Ovary (tissue), 9 donors: ENCODE measurements around the gene SMG9. TPM values are rescaled to one million over a fixed set of nuclear protein-coding genes. Genes with fewer than 3 reads are reported as not detected.

ENCODE experiments used
- DNase-seq, 5 donors: peaks; one replicate each; pipeline ENCODE4 v3.0.0-alpha.2; 2019 to 2020
- H3K27ac ChIP-seq, 2 donors: fragments of 200-600 bp; one replicate each; pipeline versions ENCODE4 v1.5.1 to v1.8.0; 2019 to 2022
- H3K27me3 ChIP-seq: fragments of 200-600 bp; one replicate; pipeline ENCODE4 v1.8.0; 2022
- H3K36me3 ChIP-seq: fragments of 200-600 bp; sonication (generic); one replicate; pipeline ENCODE4 v1.5.1; 2019
- H3K4me1 ChIP-seq: one replicate; pipeline ENCODE4 v1.8.1; 2013; ENCODE audit warnings: mild to moderate bottlenecking, moderate library complexity; ENCODE audit not compliant: insufficient read depth
- H3K4me3 ChIP-seq: fragments of 200-600 bp; sonication (generic); one replicate; pipeline ENCODE4 v1.5.1; 2017
- H3K9me3 ChIP-seq, 2 donors: fragments of 200-600 bp in 1 of 2; sonication (generic) in 1 of 2; one replicate each; pipeline versions ENCODE4 v1.5.1 to v1.8.1; 2013 to 2019; ENCODE audit warnings: mild to moderate bottlenecking in 1 of 2, moderate library complexity in 1 of 2
- EP300 ChIP-seq: sonication (generic); formaldehyde crosslinking; IDR thresholded peaks from one replicate; pipeline ENCODE4 v1.6.1; 2017; ENCODE audit warnings: antibody characterized with exemption
- POLR2A ChIP-seq: fragments of 450-650 bp; IDR thresholded peaks from one replicate; pipeline ENCODE4 v1.6.1; 2017; ENCODE audit warnings: antibody characterized with exemption, mild to moderate bottlenecking, moderate library complexity
- WGBS, 3 donors: extraction: QIAGEN DNeasy Blood & Tissue Kit in 1 of 3; methylation state at CpG; one replicate each; pipeline versions ENCODE4 v1.1.5 to v1.1.7; 2013 to 2017; 5-methylcytosine and 5-hydroxymethylcytosine counted together
- intact Hi-C, 4 donors: fragments of 100-400 bp; cut with DNase I; formaldehyde crosslinking; loops; one replicate each; pipeline versions ENCODE4 v1.11.0 to v1.15.1; 2022 to 2023
- polyA plus RNA-seq, 2 donors: library from polyadenylated mRNA; stranded (reverse); fragments of 200-250 nt in 1 of 2; fragments of 350-450 nt in 1 of 2; fragmentation: Illumina TruSeq in 1 of 2; extraction: RNeasy Lipid Tissue Mini Kit (QIAGEN cat#74804) in 1 of 2; gene quantifications; one replicate each; pipeline ENCODE4 v1.2.3, GENCODE V29; 2013 to 2014
- total RNA-seq, 7 donors: library from RNA; depleted of rRNA in 2 of 7; stranded (reverse); fragments of >200 nt in 2 of 7; fragmentation: NEBNext Ultra II Directional in 3 of 7; extraction: Animal tissue kit (Norgen Biotek cat#: 25700) in 3 of 7; gene quantifications; one replicate each; pipeline versions ENCODE4 v1.1.0 to v1.2.4, GENCODE V29; 2016 to 2023
- TF ChIP-seq, protein P1 (sequence below), 3 donors: fragments of 450-650 bp in 2 of 3; fragments of 200-600 bp in 1 of 3; IDR thresholded peaks; one replicate each; pipeline versions ENCODE4 v1.5.1 to v1.8.0; 2016 to 2022; ENCODE audit warnings: antibody characterized with exemption in 3 of 3, mild to moderate bottlenecking in 1 of 3
- donor health status: DM: no; HTN: no; CAD: no; lungs with moderate emphysema.
- donor health status: DM: no; HTN: no; CAD: no.
- donor health status: Bipolar disorder and iron deficiency.
- donor health status: DM: yes; HTN: yes; CAD: no.
- donor health status: DM: no; HTN: no; CAD: no.
- donor health status: DM: yes; HTN: yes; CAD: no.

SMG9 gene
- total and polyA plus RNA-seq, 9 donors = 13.9 to 34.8 (median 23.9) TPM

DNA sequence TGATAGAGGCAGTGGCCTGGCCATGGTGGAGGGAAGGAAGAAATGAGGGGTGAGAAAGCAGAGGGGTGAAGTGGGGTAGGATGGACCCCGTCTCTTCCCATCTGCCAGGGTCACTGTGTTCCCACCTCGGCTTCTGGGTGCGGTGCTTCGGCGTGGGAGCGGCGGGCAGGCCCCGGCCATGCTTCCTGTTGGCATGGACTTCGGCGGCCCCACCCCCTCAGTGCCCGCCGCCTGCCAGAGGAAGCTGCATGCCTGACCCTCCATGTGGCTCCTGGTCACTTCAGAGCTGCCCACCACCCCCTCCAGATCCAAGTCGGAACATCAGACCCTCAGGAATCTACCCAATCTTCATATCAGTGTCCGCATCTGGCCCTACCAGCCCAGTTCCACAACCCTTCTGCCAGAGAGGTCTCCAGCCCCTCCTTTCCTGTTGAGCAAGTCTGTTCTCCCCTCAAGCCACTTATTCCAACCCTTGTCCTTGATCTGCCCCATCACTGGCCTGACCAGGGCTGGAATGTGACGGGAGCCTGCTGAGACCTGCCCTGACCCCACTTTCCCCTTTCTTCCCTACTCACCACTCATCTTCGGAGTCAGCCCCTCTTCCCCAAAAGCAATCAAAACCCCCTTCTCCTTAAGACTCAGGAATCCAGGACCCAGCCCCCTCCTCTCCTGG, 24.5 kb upstream of the SMG9 start:
- H3K27ac ChIP-seq = no peak overlapping the region
- 66 to 78% (median 68%) methylated on average over 16 of the region's 16 CpGs for WGBS, 3 donors
- no peak overlapping the region for H3K4me3 ChIP-seq
- H3K4me1 ChIP-seq = peaks cover 5% of the 10 kb centered on the region
- no peaks in the 10 kb centered on the region for H3K27me3 ChIP-seq
- no peaks in the 10 kb centered on the region for H3K9me3 ChIP-seq
- no peaks in the 10 kb centered on the region for H3K36me3 ChIP-seq
- no peak for DNase-seq
- intact Hi-C loops = no loop called here
- TF ChIP-seq POLR2A = no peak
- TF ChIP-seq EP300 = no peak
- TF ChIP-seq, protein P1, sequence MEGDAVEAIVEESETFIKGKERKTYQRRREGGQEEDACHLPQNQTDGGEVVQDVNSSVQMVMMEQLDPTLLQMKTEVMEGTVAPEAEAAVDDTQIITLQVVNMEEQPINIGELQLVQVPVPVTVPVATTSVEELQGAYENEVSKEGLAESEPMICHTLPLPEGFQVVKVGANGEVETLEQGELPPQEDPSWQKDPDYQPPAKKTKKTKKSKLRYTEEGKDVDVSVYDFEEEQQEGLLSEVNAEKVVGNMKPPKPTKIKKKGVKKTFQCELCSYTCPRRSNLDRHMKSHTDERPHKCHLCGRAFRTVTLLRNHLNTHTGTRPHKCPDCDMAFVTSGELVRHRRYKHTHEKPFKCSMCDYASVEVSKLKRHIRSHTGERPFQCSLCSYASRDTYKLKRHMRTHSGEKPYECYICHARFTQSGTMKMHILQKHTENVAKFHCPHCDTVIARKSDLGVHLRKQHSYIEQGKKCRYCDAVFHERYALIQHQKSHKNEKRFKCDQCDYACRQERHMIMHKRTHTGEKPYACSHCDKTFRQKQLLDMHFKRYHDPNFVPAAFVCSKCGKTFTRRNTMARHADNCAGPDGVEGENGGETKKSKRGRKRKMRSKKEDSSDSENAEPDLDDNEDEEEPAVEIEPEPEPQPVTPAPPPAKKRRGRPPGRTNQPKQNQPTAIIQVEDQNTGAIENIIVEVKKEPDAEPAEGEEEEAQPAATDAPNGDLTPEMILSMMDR (IDR thresholded peaks at IDR 0.05) = no peak

DNA sequence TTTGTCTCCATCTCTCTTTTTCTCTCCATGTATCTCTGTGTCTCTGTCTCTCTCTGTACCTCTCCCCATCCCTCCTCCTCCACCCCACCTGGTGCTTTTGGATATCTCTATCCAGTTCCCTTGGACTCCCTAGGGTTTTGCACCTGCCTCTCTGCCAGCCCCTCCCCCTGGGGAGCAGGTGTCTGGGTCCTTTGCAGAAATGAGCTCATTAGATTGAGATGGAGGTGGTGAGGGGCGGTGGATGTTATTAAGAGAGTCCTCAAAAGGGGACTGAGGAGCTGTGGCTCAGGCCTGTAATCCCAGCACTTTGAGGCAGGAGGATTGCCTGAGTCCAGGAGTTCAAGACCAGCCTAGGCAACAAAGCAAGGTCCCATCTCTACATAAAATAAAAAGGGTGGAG, 23.9 kb upstream of the SMG9 start:
- no peaks in the 10 kb centered on the region for H3K9me3 ChIP-seq
- peaks cover 8% of the 10 kb centered on the region for H3K4me1 ChIP-seq
- no peak for DNase-seq
- H3K4me3 ChIP-seq = no peak overlapping the region
- H3K36me3 ChIP-seq = no peaks in the 10 kb centered on the region
- H3K27me3 ChIP-seq = no peaks in the 10 kb centered on the region
- no peak overlapping the region for H3K27ac ChIP-seq
- 54 to 90% (median 87%) methylated on average over 1 of the region's 1 CpG for WGBS, 3 donors
- intact Hi-C loops = no loop called here
- TF ChIP-seq, protein P1 (IDR thresholded peaks at IDR 0.05) = no peak
- TF ChIP-seq POLR2A (no peak), EP300 (no peak)

DNA sequence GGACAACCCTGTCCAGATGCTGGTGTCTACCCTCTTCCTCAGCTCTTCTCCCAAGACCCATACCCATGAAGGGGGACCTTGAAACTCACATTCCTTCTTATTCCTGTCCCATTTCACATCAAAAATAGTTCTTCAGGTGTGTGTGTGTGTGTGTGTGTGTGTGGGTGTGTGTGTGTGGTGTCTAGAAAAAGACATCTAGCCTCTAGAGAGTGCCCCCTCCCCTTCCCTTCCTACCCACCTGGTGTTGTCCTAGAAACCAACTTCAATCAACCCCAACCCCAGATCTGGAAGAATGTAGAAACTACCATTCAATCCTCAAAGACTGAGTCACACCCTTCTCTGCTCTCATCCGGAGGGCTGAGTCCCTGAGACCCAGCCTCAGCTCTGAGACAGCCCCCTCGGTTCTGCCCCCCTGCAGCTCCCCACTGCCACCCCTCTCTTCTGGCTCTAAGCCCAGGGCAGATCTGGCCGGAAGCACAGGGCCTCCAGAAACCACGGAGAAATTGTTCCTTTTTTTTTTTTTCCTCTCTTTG, 22.5 kb upstream of the SMG9 start:
- Histone ChIP-seq H3K27ac (no peak overlapping the region), H3K36me3 (no peaks in the 10 kb centered on the region), H3K4me3 (no peak overlapping the region), H3K27me3 (no peaks in the 10 kb centered on the region), H3K9me3 (no peaks in the 10 kb centered on the region), H3K4me1 (peaks cover 8% of the 10 kb centered on the region)
- intact Hi-C loops = no loop called here
- TF ChIP-seq POLR2A = no peak
- no peak for TF ChIP-seq EP300
- TF ChIP-seq, protein P1 (IDR thresholded peaks at IDR 0.05) = no peak
- no peak for DNase-seq
- WGBS, 3 donors = 2 to 5% (median 2%) methylated on average over 4 of the region's 4 CpGs

DNA sequence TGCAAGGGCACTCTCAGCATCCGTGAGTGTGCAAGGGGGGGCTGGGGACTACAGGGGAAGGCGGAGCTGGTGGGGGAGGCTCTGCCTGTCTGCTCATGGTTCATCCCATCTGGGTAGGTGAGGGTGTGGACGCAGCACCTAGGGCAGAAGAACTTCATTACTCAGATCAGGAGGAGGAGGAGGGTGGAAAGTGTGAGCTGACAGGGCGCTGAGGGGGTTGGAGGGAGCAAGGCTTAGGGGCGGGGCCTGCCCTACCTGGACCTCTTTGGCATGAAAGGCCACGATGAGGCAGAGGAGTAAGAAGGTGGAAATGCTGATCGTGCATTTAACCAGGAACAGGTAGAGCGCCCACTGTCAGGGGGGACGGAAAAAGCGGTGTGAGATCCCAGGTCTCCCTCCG, 21.5 kb upstream of the SMG9 start:
- Histone ChIP-seq H3K36me3 (no peaks in the 10 kb centered on the region), H3K27me3 (no peaks in the 10 kb centered on the region), H3K4me3 (no peak overlapping the region), H3K9me3 (no peaks in the 10 kb centered on the region), H3K4me1 (peaks cover 8% of the 10 kb centered on the region), H3K27ac (no peak overlapping the region)
- 59 to 65% (median 65%) methylated on average over 11 of the region's 11 CpGs for WGBS, 3 donors
- intact Hi-C loops = no loop called here
- no peak for TF ChIP-seq POLR2A
- TF ChIP-seq, protein P1 (IDR thresholded peaks at IDR 0.05) = no peak
- no peak for DNase-seq
